Measurements from ENCODE around the gene SLC2A8.

DNA sequence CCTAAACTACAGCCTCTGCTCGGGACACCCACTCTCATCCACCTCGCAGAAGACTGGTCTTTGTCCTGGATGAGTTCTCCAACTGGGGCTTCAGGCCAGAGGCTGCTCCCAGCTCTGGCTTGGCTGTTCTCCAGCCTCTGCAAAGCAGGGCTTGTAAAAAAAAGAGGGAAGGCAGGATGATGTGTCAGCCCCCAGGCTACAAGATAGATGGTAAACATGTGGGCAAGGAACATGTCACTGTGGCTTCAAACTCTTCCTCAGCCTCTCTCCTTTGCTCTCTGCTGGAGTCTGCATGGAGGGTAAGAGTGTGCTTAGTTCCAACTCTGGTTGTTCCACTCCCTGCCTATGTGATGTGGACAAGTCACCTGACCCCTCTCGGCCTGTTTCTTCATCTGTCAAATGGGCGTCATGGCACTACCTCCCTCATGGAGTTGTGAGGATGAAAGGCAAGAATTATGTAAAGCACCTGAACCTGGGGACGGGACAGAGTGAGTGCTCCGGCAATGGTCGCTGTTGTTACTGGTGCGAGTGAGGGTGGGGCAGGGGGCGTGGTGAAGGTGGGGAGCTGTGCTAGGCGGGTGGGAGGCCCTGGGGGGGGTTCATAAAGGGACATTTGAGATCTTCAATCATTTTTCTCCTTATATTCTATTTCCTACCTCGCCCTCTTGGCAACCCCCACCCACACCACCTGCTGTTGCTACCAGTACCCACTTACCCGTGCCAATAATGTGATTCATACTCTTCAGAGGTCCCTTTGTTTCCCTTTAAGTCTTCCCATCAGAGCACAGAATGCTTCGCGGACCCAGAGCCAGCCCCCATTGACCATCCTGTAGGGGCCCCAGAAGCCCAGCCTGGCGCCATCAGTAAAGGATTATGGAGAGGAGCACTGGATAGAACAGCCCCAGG, 20.4 kb downstream of the SLC2A8 start:
- TF ChIP-seq, protein P1, sequence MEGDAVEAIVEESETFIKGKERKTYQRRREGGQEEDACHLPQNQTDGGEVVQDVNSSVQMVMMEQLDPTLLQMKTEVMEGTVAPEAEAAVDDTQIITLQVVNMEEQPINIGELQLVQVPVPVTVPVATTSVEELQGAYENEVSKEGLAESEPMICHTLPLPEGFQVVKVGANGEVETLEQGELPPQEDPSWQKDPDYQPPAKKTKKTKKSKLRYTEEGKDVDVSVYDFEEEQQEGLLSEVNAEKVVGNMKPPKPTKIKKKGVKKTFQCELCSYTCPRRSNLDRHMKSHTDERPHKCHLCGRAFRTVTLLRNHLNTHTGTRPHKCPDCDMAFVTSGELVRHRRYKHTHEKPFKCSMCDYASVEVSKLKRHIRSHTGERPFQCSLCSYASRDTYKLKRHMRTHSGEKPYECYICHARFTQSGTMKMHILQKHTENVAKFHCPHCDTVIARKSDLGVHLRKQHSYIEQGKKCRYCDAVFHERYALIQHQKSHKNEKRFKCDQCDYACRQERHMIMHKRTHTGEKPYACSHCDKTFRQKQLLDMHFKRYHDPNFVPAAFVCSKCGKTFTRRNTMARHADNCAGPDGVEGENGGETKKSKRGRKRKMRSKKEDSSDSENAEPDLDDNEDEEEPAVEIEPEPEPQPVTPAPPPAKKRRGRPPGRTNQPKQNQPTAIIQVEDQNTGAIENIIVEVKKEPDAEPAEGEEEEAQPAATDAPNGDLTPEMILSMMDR (IDR thresholded peaks at IDR 0.05) = no peak
- TF ChIP-seq POLR2A (IDR thresholded peaks at IDR 0.05) = no peak
- no peak for TF ChIP-seq POLR2AphosphoS5 (IDR thresholded peaks at IDR 0.05; ENCODE audit: insufficient read depth in 1 of 2, low read depth in 1 of 2)

Data from vagina (tissue), 2 donors.